Hepatic stellate cell (primary cell): Measurements from ENCODE around the gene OPA1.

Source experiments
- DNase-seq: peaks from one replicate; pipeline ENCODE4 v3.0.0; 2011; ENCODE audit warnings: low spot score

Gene OPA1

GRCh38 chr3:193592841-193593667, at the start of gene OPA1:
Gene OPA1 (plus strand): TSS chr3:193593208. CDS start chr3:193593378, 170 bp downstream.
- peak; percentile 93 for DNase-seq

- DNase-seq = no peak
Observed at GRCh38 chr3:193544289-193544688, 48.7 kb upstream of the OPA1 start.

- DNase-seq = no peak
Observed at GRCh38 chr3:193545304-193545703, 47.7 kb upstream of the OPA1 start.

GRCh38 chr3:193546129-193546528, 46.9 kb upstream of the OPA1 start:
- no peak for DNase-seq

GRCh38 chr3:193548406-193548805, 44.6 kb upstream of the OPA1 start:
- no peak for DNase-seq

GRCh38 chr3:193552923-193553322, 40.1 kb upstream of the OPA1 start:
- DNase-seq = no peak

- DNase-seq = no peak
Observed at GRCh38 chr3:193553586-193553985, 39.4 kb upstream of the OPA1 start.

GRCh38 chr3:193554811-193555210, 38.2 kb upstream of the OPA1 start, which contains the start of gene ATP13A4:
Gene ATP13A4 (minus strand): TSS chr3:193554895. CDS start chr3:193554799, 96 bp downstream.
- DNase-seq = no peak

GRCh38 chr3:193556841-193557240, 36.2 kb upstream of the OPA1 start:
- no peak for DNase-seq

GRCh38 chr3:193559100-193559499, 33.9 kb upstream of the OPA1 start:
- no peak for DNase-seq

GRCh38 chr3:193560091-193560490, 32.9 kb upstream of the OPA1 start:
- no peak for DNase-seq

- DNase-seq = no peak
Observed at GRCh38 chr3:193560870-193561269, 32.1 kb upstream of the OPA1 start.

- no peak for DNase-seq
Observed at GRCh38 chr3:193563426-193563825, 29.6 kb upstream of the OPA1 start.

GRCh38 chr3:193564012-193564411, 29.0 kb upstream of the OPA1 start:
- DNase-seq = no peak

GRCh38 chr3:193569119-193569518, 23.9 kb upstream of the OPA1 start:
- no peak for DNase-seq

GRCh38 chr3:193572426-193572908, 20.5 kb upstream of the OPA1 start:
- DNase-seq = peak; percentile 27

- DNase-seq = no peak
Observed at GRCh38 chr3:193573403-193574191, 19.4 kb upstream of the OPA1 start.

GRCh38 chr3:193574488-193575070, 18.4 kb upstream of the OPA1 start:
- no peak for DNase-seq

- no peak for DNase-seq
Observed at GRCh38 chr3:193585530-193585929, 7.5 kb upstream of the OPA1 start.

GRCh38 chr3:193586526-193586925, 6.5 kb upstream of the OPA1 start:
- DNase-seq = no peak

- DNase-seq = no peak
Observed at GRCh38 chr3:193589129-193589528, 3.9 kb upstream of the OPA1 start.

- DNase-seq = no peak
Observed at GRCh38 chr3:193589616-193590015, 3.4 kb upstream of the OPA1 start.
